DLD1 (cell line): ENCODE data around the gene AMMECR1L.
"Not testable (repeated sequence)": the region's sequence is repeated elsewhere in the genome, so short reads cannot be mapped to it uniquely, and the experiment has no call there.

Experiments
- in situ Hi-C: cut with HindIII; loops from 2 replicates; pipeline ENCODE4 v1.10.0; 2017; ENCODE audit warnings: low sequenced_read_pairs

Gene AMMECR1L

DNA sequence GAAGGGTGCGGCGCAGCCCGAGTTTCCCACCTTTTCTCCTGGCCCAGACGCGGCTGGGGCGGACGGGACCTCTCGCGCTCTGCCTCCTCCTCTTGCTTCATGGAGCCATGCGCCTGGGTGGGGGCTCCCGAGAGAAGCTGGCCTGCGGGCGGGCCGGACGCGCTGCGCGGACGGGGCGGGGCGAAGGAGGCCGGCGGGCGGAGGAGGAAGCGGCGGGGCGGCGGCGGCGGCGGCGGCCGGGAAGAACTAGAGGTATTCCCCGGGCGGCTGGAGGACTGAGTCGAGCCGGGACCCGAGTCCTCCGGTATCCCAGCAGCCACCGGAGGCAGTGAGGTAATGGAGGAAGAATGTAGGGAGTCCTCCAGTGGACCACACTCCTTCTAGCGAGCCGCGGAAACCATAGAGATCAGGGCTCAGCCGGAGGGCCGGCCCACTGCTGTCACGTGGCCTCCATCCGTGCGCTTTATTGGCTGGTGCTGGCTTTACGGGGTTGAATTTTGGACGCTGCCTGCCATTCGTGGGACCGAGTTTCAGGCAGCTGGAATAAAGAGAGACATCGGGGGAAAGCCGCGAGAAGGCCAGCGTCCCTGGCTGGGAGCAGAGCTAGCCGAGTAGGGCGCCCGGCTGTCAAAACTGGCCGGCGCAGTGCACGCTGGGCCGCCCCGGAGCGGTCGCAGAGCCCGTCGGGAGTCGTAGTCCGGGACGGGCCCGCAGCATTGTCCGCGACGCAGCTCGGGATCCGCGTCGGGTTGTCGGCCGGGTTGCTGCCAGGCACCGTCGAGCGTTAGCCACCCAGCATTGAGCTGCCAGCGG lies at the start of gene AMMECR1L:
Gene AMMECR1L (minus strand): TSS at position 177 of the 813 bp plus-strand sequence. CDS start 11,722 bp downstream, outside the sequence.
- in situ Hi-C loops = not testable (repeated sequence)

DNA sequence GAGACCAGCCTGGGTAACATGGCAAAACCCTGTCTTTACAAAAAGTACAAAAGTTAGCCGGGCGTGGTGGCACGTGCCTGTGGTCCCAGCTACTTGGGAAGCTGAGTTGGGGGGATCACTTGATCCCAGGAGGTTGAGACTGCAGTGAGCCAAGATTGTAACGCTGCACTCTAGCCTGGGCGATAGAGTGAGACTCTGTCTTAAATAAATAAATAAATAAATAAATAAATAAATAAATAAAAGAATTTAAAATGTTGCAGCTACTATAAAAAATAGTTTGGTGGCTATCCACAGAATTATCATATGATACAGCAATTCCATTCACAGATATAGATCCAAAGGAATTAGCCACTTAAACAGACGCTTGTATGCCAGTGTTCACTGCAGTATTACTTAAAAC lies 49.6 kb upstream of the AMMECR1L start:
- in situ Hi-C loops = no loop called here

DNA sequence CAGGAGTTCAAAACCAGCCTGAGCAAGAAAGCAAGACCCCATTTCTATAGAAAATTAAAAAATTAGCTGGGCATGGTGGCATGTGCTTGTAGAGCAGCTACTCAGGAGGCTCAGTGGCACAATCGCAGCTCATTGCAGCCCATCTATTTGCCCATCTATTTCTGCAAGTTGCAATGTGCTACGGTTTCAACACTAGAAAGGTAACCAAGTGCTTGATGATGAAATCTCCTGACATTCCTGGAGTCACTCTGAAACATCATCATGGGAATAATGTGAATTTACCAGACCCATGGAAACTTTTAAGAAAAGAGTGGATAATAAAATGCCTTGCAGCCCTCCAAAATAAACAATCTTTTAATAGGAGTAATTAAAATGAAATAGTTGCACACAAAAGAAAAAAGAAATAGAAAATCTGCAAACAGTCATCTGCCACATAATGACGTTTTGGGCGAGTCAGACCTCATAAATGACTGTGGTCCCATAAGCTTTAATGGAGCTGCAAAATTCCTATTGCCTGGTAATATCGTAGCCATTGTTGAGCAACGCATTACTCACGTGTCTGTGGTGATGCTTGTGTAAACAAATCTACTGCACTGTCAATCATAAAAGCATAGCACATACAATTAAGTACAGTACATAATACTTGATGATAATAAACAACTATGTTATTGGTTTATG lies 46.6 kb upstream of the AMMECR1L start:
- in situ Hi-C loops = no loop called here

DNA sequence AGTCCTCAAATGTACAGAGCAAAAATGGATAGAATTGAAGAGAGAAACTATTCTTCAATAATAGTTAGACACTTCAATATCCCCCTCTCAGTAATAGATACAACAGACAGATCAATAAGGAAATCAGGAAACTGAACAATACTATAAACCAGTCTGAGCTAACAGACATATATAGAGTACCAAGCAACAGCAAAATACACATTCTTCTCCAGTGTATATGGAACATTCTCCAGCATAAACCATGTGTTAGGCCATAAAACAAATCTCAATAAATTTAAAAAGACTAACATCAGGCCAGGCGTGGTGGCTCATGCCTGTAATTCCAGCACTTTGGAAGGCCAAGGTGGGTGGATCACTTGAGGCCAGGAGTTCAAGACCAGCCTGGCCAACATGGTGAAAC lies 43.7 kb upstream of the AMMECR1L start:
- in situ Hi-C loops = no loop called here

DNA sequence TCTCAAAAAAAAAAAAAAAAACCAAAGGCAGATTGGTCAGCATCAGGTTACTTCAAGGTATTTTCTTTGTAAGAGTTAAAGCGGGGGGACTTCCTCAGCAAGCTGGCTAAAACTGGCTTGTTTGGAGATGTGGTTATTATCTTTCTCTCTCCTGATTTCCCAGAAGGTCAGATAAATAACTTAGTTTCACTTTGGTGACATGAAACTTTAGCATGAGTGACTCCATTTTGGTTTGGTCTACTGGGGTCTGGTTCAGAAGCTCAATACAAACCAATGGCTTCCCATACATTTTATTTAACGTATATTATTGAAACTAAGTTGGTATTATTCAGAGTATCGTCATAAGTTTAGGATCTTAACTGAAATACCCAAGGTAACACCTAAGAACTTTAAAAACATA lies 41.6 kb upstream of the AMMECR1L start:
- in situ Hi-C loops = no loop called here

DNA sequence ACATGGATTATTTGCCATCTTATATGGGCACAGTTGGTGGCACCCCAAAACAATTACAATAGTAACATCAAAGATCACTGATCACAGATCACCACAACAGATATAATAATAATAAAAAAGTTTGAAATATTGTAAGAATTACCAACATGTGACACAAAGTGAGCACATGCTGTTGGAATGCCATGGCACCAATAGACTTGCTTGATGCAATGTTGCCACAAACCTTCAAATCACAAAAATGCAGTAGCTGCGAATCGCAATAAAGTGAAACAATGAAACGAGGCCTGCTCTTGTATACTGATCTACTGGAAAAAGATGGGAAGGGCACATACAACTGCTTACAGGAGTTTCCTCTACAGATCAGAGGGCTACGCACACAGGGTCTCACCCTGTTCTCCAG lies 32.2 kb upstream of the AMMECR1L start:
- in situ Hi-C loops = no loop called here

DNA sequence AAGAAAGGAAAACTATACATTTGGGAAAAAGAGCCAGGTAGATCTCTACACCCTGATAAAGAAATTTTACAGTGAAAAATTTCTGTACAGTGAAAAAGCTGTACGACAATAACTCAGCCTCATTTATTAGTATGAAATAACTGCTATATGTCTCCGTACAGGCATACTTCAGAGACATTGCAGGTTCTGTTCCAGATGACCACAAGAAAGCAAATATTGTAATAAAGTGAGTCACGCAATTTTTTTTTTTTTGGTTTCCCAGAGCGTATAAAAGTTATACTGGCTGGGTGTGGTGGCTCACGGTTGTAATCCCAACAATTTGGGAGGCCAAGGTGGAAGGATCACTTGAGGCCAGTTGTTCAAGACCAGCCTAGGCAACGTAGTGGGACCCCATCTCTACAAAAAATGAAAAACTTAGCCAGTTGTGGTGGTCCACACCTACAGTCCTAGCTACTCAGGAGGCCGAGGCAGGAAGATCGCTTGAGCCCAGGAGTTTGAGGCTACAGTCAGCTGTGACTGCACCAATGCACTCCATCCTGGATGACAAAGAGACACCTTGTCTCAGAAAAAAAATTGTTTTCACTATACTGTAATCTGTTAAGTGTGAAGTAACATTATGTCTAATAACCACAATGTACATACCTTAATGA lies 28.2 kb upstream of the AMMECR1L start:
- in situ Hi-C loops = no loop called here

DNA sequence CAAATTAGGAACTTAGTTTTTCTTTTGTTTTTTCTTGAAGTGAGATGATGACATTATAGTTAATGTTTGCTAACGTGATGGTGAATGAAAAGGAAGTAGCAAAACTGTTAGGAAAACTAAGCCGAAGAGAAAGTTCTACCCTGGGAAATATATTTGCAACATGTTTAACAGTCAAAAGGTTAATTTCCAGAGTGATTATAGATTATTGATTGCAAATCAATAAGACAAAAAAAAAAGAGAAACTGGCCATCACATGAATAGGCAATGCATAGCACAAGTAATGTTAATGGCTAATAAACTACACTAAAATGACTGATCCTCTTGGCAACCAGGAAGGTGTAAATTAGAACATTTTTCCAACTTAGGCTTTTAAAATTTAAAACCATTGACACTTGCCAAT lies 26.0 kb upstream of the AMMECR1L start:
- in situ Hi-C loops = no loop called here

DNA sequence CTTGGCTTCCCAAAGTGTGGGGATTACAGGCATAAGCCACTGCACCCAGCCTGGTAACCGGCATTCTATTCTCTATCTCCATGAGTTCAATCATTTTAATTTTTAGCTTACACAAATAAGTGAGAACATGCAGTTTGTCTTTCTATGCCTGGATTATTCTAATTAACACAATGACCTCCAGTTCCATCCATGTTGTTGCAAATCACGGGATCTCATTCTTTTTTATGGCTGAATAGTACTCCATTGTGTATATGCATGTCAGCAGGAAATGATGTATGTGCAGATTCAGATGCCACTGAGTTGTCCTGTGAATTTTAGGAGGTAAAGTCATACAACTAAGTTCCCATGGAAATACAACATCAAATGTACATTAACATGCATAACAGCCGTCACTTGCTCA lies 24.7 kb upstream of the AMMECR1L start:
- in situ Hi-C loops = no loop called here

DNA sequence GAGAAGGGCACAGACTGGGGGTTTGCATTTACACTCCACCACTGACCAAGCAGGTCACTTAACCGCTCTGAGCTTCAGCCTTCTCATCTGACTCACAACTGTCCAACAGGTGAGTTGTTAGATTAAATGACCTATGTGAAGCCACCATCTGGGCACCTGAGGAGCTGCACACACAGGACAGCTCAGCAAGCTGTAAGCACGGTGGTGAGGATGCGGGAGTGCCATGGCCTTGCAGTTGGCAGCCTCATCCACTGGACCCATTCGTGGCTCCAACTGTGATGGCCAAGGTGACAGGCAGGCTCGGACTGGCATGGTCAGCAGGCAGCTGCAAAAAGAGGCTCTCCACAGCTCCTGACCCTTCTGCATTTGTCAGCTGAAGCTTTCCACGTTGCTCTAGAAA lies 23.3 kb upstream of the AMMECR1L start:
- in situ Hi-C loops = no loop called here

DNA sequence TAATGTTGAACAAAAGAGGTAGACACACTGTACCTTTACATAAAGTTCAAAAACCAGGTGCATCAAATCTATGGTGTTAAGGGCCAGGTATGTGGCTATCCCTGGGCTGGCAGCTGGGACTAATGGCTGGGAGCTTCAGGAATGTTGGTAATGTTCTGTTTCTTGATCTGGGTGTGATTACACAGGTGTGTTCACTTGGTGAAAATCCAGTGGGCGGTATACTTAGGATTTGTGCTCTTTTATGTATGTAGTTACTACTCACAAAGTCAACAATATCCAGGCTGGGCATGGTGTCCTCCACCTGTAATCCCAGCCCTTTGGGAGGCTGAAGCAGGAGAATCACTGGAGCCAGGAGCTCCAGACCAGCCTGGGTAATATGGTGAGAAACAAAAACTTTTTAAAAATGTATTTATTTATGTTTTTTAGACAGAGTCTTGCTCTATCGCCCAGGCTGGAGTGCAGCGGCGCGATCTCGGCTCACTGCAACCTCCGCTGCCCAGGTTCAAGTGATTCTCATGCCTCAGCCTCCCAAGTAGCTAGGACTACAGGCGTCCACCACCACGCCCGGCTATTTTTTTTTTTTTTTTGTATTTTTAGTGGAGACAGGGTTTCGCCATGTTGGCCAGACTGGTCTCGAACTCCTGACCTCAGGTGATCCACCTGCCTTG lies 22.1 kb upstream of the AMMECR1L start:
- in situ Hi-C loops = not testable (repeated sequence)

DNA sequence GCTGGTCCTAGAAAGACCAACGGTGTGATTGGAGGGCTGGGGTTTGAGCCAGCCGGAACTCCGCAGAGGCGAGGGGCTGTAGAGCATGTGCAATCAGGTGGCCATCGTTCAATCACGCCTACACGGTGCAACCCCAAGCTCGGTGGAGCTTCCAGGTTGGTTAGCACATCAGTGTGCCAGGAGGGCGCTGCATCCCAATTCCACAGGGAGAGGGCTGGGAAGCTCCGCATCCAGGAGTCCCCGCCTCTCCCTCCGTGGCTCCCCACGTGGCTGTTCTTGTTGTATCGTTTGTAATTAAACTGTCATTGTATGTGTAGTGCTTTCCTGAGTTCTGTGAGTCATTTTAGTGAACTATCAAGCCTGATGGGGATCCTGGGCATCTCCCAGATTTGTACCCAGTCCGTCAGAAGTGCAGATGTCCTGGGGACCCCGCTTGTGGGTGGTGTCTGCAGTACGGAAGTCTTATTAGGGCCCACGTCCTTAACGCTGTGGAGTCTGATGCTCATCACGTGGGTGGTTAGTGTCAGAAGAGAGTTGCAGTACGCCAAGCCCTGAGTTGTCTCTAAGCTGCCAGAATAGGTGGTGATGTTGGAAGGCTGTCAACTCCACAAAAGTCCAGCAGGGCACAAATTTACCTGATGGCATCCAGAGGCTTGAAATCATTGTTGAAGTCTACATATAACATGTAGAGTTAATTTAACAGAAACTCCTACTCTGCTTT lies 20.6 kb upstream of the AMMECR1L start:
- in situ Hi-C loops = no loop called here

DNA sequence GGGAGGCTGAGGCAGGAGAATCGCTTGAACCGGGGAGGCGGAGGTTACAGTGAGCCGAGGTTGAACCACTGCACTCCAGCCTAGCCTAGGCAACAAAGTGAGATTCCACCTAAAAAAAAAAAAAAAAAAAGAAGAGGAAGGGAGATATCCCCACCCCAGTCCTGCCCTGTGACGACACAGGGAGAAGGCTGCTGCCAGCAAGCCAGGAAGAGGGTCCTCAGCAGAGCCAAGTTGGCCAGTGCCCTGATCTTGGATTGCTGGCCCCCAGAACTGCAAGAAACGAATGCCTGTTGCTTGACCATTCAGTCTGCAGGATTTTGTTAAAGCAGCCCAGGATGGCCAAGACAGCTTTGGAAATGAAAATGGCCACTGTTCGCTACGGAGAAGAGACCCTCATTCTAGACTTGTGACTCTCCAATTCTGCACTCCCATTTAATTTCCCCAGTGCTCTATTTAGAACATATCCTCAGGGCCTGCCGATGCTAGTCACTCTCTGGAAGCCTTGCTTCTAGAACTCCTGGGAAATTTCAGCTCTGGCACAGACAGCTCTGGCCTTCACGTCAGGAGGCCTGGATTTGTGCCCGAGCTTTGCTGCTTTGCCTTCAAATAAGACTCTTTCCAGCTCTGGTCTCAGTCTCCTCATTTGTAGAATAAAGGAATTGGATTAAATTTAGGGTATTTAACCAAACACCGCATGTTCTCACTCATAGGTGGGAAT lies 15.7 kb upstream of the AMMECR1L start:
- in situ Hi-C loops = no loop called here

DNA sequence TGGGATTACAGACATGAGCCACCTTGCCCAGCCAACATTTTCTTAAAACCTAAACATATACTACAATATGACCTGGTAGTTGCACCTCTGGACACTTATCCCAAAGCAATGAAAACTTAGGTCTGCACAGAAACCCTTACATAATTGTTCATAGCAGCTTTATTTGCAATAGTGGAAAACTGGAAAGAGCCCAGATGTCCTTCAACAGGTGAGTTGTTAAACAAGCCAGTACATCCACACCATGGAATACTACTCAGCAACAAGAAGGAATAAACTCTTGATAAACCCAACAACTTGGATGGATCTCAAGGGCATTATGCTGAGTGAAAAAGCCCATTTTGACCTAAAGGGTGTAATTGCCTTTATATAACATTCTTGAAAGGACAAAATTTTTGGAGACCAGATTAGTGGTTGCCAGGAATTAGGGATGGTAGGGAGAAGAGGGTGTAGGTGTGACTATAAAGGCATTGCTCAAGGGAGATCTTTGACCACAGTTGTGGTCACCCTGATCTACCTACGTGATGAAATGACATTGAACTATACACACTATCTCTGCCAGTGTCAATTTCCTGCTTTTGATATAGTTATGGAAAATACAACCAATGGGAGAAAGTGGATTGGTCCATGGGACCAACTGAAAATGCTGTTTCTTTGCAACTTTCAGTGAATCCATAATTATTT lies 11.9 kb upstream of the AMMECR1L start:
- in situ Hi-C loops = no loop called here

DNA sequence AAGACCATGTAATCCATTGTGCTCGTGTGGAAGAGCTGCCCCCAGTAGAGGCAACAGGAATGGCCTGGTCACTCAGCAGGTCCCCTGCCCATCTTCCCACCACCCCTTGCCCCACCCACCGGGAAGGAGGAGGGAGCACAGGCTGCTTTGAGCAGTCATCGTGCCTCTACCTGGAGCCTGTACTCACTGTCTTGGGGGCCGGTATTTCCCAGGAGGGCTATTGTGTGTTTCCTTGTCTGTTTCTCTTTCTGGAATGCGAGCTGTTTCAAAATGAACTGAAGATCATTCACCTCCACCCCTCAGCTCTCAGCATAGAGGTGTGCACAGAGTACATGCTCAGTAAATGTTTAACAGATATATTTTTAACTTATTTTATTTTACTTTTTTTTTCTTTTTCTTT lies 7.7 kb upstream of the AMMECR1L start:
- in situ Hi-C loops = no loop called here

DNA sequence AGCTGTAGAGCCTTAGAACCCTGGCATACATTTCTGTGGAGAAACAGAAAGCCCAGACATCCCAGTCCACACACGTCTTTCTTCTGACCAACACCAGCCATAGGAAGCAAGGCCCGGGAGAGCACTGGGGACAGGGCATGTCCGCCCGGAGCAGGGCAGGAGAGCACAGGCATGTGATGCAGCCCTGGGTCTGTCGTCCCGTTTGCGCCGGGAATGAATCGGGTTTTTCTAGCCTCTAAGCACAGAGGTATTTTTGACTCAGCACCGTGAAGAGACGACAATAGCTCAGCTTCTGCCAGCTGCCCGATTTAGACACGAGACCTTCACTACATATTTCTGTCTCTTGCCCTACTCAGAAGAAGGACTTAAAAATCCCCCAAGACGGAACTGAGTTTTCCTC lies 7.3 kb upstream of the AMMECR1L start:
- in situ Hi-C loops = no loop called here

DNA sequence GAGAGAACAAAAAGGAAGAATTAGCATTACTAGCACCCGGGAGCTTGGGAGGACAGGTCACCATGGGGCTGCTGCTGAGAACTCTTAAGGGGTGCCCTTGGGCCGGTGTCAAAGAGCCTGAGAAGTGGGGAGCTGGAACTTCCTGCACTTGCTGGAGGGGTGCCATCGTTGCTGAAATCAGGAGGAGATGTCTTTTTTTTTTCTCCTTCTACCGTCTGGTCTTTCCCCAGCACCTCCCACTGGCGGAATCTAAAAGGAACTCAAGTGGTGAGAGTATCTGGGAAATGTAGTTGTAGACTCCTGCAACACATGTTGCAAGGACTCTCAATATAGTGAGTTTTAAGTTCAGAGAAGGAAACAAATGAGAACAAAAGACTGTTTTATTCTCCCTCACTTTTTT lies 6.1 kb upstream of the AMMECR1L start:
- in situ Hi-C loops = no loop called here

DNA sequence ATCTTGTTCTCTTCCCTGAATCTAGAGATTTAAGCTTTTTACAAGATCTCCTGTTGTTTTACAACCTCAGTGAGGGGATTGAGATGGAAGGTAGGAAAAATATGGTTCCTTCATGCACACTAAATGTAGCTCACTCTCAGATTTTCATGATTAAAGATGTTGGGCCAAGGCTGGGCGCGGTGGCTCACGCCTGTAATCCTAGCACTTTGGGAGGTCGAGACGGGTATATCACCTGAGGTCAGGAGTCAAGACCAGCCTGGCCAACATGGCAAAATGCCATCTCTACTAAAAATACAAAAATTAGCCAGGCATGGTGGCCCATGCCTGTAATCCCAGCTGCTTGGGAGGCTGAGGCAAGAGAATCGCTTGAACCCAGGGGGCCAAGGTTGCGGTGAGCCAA lies 5.0 kb upstream of the AMMECR1L start:
- in situ Hi-C loops = not testable (repeated sequence)

DNA sequence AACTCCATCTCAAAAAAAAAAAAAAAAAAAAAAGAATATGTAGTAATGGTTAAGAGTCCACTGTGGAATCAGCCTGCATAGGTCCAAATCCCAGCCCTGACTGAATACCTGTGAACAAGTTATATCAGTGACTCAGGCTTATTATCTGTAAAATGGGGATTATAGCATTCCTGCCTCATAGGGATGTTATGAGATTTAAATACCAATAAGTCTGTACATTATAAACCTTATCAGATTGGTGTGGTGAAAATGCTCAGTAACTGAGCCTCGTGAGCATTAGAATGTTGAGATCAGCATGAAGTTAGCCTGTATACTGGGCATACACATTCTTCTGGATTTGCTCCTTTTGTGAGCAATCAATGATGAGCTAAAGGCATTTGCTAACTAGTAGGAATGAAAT lies 3.0 kb upstream of the AMMECR1L start:
- in situ Hi-C loops = no loop called here

DNA sequence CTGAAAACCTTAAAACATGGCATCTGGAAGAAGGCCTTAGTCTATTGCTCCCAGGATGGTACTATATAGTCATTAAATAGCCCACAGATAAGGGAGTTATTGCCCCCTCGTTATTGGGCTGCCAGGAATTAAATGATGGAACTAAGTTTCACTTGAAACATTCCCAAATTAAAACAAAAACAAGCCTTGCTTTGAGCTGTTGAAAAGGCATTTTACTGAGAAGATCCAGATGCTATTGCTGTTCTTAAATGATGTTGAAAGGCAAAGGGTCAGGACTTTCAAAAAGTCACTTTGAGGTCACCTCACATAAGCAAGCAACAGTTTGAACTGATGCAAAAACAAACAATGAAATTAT lies 2.0 kb upstream of the AMMECR1L start:
- in situ Hi-C loops = no loop called here
